ENCODE results near the gene THUMPD3. TPM values are rescaled to one million over a fixed set of nuclear protein-coding genes. Genes with fewer than 3 reads are reported as not detected.

The THUMPD3 gene
- total and polyA plus RNA-seq, 9 of the 15 experiments (the other 6 are each of a cell fraction or from before 2014, with no cell fraction given): 58.3 to 132 (median 113) TPM

DNA sequence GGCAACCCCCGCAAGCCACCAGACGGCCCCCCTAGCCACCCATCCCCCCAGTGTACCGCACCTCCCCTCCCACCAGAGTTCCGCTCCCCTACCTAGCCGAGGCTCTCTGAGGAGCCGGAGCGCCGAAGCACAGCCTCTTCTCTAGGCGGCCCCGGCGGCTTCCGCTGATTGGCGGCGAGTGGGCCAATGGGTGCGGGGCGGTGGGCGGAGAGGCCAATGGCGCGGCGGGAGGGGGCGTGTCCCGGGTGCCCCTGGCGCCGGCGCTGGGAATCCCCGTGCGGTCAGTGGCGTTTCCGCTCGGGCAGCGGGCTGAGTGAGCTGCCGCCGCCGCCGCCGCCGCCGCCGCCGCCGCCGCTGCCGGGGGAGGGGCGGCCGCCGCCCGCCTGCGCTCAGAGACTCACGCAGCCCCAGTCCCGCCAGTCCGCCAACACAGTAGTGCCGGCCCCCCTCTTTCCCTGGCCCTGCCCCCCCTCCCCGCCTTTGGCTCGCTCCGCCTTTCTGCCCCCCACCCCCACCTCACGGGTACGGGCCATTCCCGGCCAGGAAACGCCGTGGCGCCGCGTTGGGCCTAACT lies 34.6 kb downstream of the THUMPD3 start, which contains the start of gene SETD5 (continued):
- TF ChIP-seq, protein P1, sequence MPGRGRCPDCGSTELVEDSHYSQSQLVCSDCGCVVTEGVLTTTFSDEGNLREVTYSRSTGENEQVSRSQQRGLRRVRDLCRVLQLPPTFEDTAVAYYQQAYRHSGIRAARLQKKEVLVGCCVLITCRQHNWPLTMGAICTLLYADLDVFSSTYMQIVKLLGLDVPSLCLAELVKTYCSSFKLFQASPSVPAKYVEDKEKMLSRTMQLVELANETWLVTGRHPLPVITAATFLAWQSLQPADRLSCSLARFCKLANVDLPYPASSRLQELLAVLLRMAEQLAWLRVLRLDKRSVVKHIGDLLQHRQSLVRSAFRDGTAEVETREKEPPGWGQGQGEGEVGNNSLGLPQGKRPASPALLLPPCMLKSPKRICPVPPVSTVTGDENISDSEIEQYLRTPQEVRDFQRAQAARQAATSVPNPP (IDR thresholded peaks at IDR 0.05; ENCODE audit: borderline replicate concordance, insufficient read depth, insufficient read length): no peak
- TF ChIP-seq, protein P2, sequence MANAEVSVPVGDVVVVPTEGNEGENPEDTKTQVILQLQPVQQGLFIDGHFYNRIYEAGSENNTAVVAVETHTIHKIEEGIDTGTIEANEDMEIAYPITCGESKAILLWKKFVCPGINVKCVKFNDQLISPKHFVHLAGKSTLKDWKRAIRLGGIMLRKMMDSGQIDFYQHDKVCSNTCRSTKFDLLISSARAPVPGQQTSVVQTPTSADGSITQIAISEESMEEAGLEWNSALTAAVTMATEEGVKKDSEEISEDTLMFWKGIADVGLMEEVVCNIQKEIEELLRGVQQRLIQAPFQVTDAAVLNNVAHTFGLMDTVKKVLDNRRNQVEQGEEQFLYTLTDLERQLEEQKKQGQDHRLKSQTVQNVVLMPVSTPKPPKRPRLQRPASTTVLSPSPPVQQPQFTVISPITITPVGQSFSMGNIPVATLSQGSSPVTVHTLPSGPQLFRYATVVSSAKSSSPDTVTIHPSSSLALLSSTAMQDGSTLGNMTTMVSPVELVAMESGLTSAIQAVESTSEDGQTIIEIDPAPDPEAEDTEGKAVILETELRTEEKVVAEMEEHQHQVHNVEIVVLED (CRISPR knock-in tag; IDR thresholded peaks at IDR 0.05): peak; percentile 8; the same call in 1 of the 2 replicates
- TF ChIP-seq LARP7 (IDR thresholded peaks at IDR 0.05): 0 out of 2 replicates have a peak, but pooled peaks have one; percentile 37
- TF ChIP-seq FOS (IDR thresholded peaks at IDR 0.05; ENCODE audit: extremely low read depth, insufficient read length): peak; percentile 87
- TF ChIP-seq ZNF76 (CRISPR knock-in tag; IDR thresholded peaks at IDR 0.05; ENCODE audit: borderline replicate concordance): no peak
- 0 out of 2 replicates have a peak, but pooled peaks have one; percentile 3 for TF ChIP-seq ELF2 (CRISPR knock-in tag; IDR thresholded peaks at IDR 0.05)
- peak in 1 of 2 experiments; percentile 86; a peak in 2 of 4 replicates for TF ChIP-seq HDAC1 (IDR thresholded peaks at IDR 0.05)
- TF ChIP-seq SIN3A (IDR thresholded peaks at IDR 0.05; ENCODE audit: borderline replicate concordance in 2 of 2, control insufficient read depth in 1 of 2, low read depth in 2 of 2, low read length in 2 of 2): no peak; a peak in 1 of 4 replicates
- no peak for TF ChIP-seq ZNF23 (CRISPR knock-in tag; IDR thresholded peaks at IDR 0.05)
- TF ChIP-seq, protein P3, sequence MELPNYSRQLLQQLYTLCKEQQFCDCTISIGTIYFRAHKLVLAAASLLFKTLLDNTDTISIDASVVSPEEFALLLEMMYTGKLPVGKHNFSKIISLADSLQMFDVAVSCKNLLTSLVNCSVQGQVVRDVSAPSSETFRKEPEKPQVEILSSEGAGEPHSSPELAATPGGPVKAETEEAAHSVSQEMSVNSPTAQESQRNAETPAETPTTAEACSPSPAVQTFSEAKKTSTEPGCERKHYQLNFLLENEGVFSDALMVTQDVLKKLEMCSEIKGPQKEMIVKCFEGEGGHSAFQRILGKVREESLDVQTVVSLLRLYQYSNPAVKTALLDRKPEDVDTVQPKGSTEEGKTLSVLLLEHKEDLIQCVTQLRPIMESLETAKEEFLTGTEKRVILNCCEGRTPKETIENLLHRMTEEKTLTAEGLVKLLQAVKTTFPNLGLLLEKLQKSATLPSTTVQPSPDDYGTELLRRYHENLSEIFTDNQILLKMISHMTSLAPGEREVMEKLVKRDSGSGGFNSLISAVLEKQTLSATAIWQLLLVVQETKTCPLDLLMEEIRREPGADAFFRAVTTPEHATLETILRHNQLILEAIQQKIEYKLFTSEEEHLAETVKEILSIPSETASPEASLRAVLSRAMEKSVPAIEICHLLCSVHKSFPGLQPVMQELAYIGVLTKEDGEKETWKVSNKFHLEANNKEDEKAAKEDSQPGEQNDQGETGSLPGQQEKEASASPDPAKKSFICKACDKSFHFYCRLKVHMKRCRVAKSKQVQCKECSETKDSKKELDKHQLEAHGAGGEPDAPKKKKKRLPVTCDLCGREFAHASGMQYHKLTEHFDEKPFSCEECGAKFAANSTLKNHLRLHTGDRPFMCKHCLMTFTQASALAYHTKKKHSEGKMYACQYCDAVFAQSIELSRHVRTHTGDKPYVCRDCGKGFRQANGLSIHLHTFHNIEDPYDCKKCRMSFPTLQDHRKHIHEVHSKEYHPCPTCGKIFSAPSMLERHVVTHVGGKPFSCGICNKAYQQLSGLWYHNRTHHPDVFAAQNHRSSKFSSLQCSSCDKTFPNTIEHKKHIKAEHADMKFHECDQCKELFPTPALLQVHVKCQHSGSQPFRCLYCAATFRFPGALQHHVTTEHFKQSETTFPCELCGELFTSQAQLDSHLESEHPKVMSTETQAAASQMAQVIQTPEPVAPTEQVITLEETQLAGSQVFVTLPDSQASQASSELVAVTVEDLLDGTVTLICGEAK (IDR thresholded peaks at IDR 0.05): peak; percentile 69
- TF ChIP-seq, protein P3 (CRISPR knock-in tag; IDR thresholded peaks at IDR 0.05): no peak
- peak; percentile 99 for TF ChIP-seq SUPT5H (IDR thresholded peaks at IDR 0.05)
- 0 out of 2 replicates have a peak, but pooled peaks have one; percentile 24 for TF ChIP-seq SAFB (IDR thresholded peaks at IDR 0.05; ENCODE audit: borderline replicate concordance, low read depth, low read length)
- TF ChIP-seq TAL1 (IDR thresholded peaks at IDR 0.05): 0 out of 2 replicates have a peak, but pooled peaks have one; percentile 5
- peak; percentile 99 for TF ChIP-seq GTF2E2 (tag; IDR thresholded peaks at IDR 0.05)
- peak; percentile 60; the same call in 1 of the 2 replicates for TF ChIP-seq PHF8 (IDR thresholded peaks at IDR 0.05; ENCODE audit: borderline replicate concordance, low read length)
- TF ChIP-seq ETV5 (CRISPR knock-in tag; IDR thresholded peaks at IDR 0.05; ENCODE audit: low read depth): peak; percentile 16
